ENCODE data around the gene GPR176. TPM values are rescaled to one million over a fixed set of nuclear protein-coding genes. Genes with fewer than 3 reads are reported as not detected.

The GPR176 gene
- total RNA-seq, 4 donors from 2014 or later = 0.53 to 6.2 (median 3.0) TPM

- TF ChIP-seq POLR2A (IDR thresholded peaks at IDR 0.05) = no peak
- TF ChIP-seq, protein P1, sequence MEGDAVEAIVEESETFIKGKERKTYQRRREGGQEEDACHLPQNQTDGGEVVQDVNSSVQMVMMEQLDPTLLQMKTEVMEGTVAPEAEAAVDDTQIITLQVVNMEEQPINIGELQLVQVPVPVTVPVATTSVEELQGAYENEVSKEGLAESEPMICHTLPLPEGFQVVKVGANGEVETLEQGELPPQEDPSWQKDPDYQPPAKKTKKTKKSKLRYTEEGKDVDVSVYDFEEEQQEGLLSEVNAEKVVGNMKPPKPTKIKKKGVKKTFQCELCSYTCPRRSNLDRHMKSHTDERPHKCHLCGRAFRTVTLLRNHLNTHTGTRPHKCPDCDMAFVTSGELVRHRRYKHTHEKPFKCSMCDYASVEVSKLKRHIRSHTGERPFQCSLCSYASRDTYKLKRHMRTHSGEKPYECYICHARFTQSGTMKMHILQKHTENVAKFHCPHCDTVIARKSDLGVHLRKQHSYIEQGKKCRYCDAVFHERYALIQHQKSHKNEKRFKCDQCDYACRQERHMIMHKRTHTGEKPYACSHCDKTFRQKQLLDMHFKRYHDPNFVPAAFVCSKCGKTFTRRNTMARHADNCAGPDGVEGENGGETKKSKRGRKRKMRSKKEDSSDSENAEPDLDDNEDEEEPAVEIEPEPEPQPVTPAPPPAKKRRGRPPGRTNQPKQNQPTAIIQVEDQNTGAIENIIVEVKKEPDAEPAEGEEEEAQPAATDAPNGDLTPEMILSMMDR (IDR thresholded peaks at IDR 0.05) = no peak
- WGBS, 2 donors = 95 to 96% methylated on average over 2 of the region's 2 CpGs
- DNase-seq (ENCODE audit: low spot score in 2 of 2) = no peak
- H3K4me3 ChIP-seq (ENCODE audit: low read depth, poor library complexity, severe bottlenecking) = no peak overlapping the region
- intact Hi-C loops (cut with DNase I; ENCODE audit: low total_unique reads) = no loop called here
Measured at GRCh38 chr15:39873978-39874377, 46.1 kb downstream of the GPR176 start.

DNA sequence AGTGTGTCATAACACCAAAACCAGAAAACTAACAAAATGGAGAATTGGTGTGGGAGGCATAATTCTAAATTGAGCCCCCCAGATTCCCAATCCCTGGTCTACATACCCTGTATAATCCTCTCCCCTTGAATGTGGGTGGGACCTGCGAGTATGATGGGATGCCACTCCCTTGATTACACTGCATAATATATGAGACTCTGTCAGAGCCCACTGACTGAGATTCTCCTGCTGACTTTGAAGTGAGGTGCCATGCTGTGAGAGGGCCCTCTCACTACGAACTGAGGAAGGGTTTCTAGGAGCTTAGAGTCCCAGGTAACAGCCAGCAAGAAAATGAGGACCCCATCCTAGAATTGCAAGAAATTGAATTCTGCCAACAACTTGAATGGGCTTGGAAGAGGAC, 49.5 kb downstream of the GPR176 start:
- WGBS, 2 donors = 92 to 94% methylated on average over 2 of the region's 2 CpGs
- no peak for TF ChIP-seq POLR2A (IDR thresholded peaks at IDR 0.05)
- TF ChIP-seq, protein P1 (IDR thresholded peaks at IDR 0.05) = no peak
- no peak overlapping the region for H3K4me3 ChIP-seq (ENCODE audit: low read depth, poor library complexity, severe bottlenecking)
- intact Hi-C loops (cut with DNase I; ENCODE audit: low total_unique reads) = no loop called here
- DNase-seq (ENCODE audit: low spot score in 2 of 2) = no peak

DNA sequence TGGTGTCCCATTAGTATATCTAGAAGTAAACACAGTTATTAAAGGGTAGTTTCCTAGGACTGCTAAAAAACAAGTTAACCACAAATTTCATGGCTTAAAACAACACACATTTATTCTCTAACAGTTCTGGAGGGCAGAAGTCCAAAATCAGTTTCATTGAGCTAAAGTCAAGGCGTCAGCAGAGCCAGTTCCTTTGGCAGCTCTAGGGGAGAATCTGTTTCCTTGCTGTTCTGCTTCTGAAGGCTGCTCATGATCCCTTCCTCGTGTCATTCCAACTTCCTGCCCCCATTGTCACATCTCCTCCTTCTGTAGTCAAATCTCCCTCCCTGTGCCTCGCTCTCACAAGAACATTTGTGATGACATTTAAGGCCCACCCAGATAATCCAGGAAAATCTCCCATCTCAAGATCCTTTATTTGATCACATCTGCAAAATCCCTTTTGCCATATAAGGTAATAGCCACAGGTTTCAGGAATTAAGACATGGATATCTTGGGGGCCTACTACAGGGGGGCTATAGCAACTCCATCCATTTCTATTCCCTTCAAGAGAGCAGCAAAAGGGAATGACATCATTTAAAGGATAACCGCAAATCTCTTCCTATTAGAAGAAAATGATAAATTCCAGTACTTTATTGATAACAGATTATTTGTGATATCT, 50.1 kb downstream of the GPR176 start:
- peak in 1 of 2 donors; percentile 36 for DNase-seq (ENCODE audit: low spot score in 2 of 2)
- 47 to 59% methylated on average over 4 of the region's 4 CpGs for WGBS, 2 donors
- intact Hi-C loops (cut with DNase I; ENCODE audit: low total_unique reads) = no loop called here
- H3K4me3 ChIP-seq (ENCODE audit: low read depth, poor library complexity, severe bottlenecking) = no peak overlapping the region
- no peak for TF ChIP-seq POLR2A (IDR thresholded peaks at IDR 0.05)
- TF ChIP-seq, protein P1 (IDR thresholded peaks at IDR 0.05) = no peak

- 75 to 82% methylated on average over 4 of the region's 4 CpGs for WGBS, 2 donors
- H3K4me3 ChIP-seq (ENCODE audit: low read depth, poor library complexity, severe bottlenecking) = no peak overlapping the region
- no peak for DNase-seq (ENCODE audit: low spot score in 2 of 2)
- TF ChIP-seq POLR2A (IDR thresholded peaks at IDR 0.05) = no peak
- TF ChIP-seq, protein P1 (IDR thresholded peaks at IDR 0.05) = no peak
- intact Hi-C loops (cut with DNase I; ENCODE audit: low total_unique reads) = no loop called here
Measured at GRCh38 chr15:39869254-39869653, 50.8 kb downstream of the GPR176 start.

DNA sequence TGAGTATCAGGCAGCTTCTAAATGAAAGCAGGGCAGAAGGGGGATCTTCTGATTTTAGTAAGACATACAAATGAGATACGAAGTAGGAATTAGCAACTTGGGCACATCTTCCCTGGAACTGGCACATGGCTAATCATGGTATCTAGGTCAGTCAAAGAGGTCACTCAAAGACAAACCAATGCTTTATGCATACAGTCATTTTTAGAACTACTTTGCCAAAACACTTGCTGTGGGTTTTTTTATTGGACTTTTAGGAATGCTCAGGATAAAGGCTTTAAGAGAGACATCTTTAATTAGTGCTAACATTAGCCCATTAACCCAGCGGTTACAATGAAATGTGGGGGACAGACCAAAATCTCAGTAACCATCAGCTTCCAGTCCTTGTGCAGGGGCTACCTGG, 51.7 kb downstream of the GPR176 start:
- no peak for DNase-seq (ENCODE audit: low spot score in 2 of 2)
- H3K4me3 ChIP-seq (ENCODE audit: low read depth, poor library complexity, severe bottlenecking) = no peak overlapping the region
- intact Hi-C loops (cut with DNase I; ENCODE audit: low total_unique reads) = no loop called here
- TF ChIP-seq POLR2A (IDR thresholded peaks at IDR 0.05) = no peak
- TF ChIP-seq, protein P1 (IDR thresholded peaks at IDR 0.05) = no peak
- 82 to 93% methylated on average over 2 of the region's 2 CpGs for WGBS, 2 donors

- TF ChIP-seq, protein P1 (IDR thresholded peaks at IDR 0.05) = no peak
- no peak for TF ChIP-seq POLR2A (IDR thresholded peaks at IDR 0.05)
- intact Hi-C loops (cut with DNase I; ENCODE audit: low total_unique reads) = no loop called here
- DNase-seq (ENCODE audit: low spot score in 2 of 2) = no peak
- 74 to 85% methylated on average over 1 of the region's 1 CpG for WGBS, 2 donors
- no peak overlapping the region for H3K4me3 ChIP-seq (ENCODE audit: low read depth, poor library complexity, severe bottlenecking)
Measured at GRCh38 chr15:39864116-39864515, 56.0 kb downstream of the GPR176 start.
